Renal cortex interstitium (tissue), 15 donors: Measurements from ENCODE around the gene ZNF557. TPM values are rescaled to one million over a fixed set of nuclear protein-coding genes. Genes with fewer than 3 reads are reported as not detected.
"Not testable (repeated sequence)": the region's sequence is repeated elsewhere in the genome, so short reads cannot be mapped to it uniquely, and the experiment has no call there.

ENCODE experiments used
- DNase-seq, 11 donors: peaks; one replicate each; pipeline ENCODE4 v3.0.0-alpha.2; 2013; ENCODE audit warnings: low read depth in 9 of 11, low spot score in 4 of 11; ENCODE audit errors: extremely low read depth in 1 of 11
- long read RNA-seq, 16 experiments: transcript quantifications; one replicate each; lab custom pipeline, GENCODE V29; 2026
- polyA plus RNA-seq, 3 donors: library from polyadenylated mRNA; unstranded; fragments of 120-200 nt; gene quantifications; one replicate each; pipeline ENCODE4 v1.2.1, GENCODE V29; 2013; ENCODE audit not compliant: insufficient read length in 3 of 3

Gene ZNF557
- polyA plus RNA-seq, result 1 to 10 TPM; 7.7 to 8.6 (median 8.6) TPM
- long read RNA-seq, donor 1, partial matches to known transcripts, result 0 of 1 reads
- long read RNA-seq, donor 1, other reads (novel, unspliced or antisense), result 0 of 1 reads
- long read RNA-seq, donor 2, partial matches to known transcripts, result 8 of 9 reads
- long read RNA-seq, donor 2, other reads (novel, unspliced or antisense), result 0 of 9 reads
- long read RNA-seq, donor 3, partial matches to known transcripts, result 0 of 2 reads
- long read RNA-seq, donor 3, other reads (novel, unspliced or antisense), result 0 of 2 reads
- long read RNA-seq, donor 4, full-length matches to known transcripts, result 3 of 3 reads
- long read RNA-seq, donor 4, partial matches to known transcripts, result 0 of 3 reads
- long read RNA-seq, donor 4, other reads (novel, unspliced or antisense), result 0 of 3 reads
- long read RNA-seq, donor 5, result 0 reads
- long read RNA-seq, donor 6, partial matches to known transcripts, result 0 of 2 reads
- long read RNA-seq, donor 6, other reads (novel, unspliced or antisense), result 0 of 2 reads
- long read RNA-seq, donor 7, partial matches to known transcripts, result 0 of 1 reads
- long read RNA-seq, donor 7, other reads (novel, unspliced or antisense), result 0 of 1 reads
- long read RNA-seq, donor 8, result 0 reads
- long read RNA-seq, donor 9, result 0 reads
- long read RNA-seq, donor 10, full-length matches to known transcripts, result 2 of 13 reads
- long read RNA-seq, donor 10, partial matches to known transcripts, result 11 of 13 reads
- long read RNA-seq, donor 10, other reads (novel, unspliced or antisense), result 0 of 13 reads
- long read RNA-seq, donor 11, result 0 reads
- long read RNA-seq, donor 12, result 0 reads
- long read RNA-seq, donor 13, result 0 reads
- long read RNA-seq, donor 14, full-length matches to known transcripts, result 2 of 2 reads
- long read RNA-seq, donor 14, partial matches to known transcripts, result 0 of 2 reads
- long read RNA-seq, donor 14, other reads (novel, unspliced or antisense), result 0 of 2 reads
- long read RNA-seq, donor 15, full-length matches to known transcripts, result 1 of 1 reads
- long read RNA-seq, donor 15, partial matches to known transcripts, result 0 of 1 reads
- long read RNA-seq, donor 15, other reads (novel, unspliced or antisense), result 0 of 1 reads
- long read RNA-seq, donor 16, partial matches to known transcripts, result 0 of 2 reads
- long read RNA-seq, donor 16, other reads (novel, unspliced or antisense), result 0 of 2 reads

GRCh38 chr19:7069042-7069903 is at the start of gene ZNF557:
TSS of gene ZNF557 (plus strand) at chr19:7069703. CDS start at chr19:7075075, 5,372 bp downstream.
- peak; percentile 88 to 96 (median 94) for DNase-seq

- DNase-seq, result not testable (repeated sequence)
Observed at GRCh38 chr19:7021331-7021730, 48.2 kb upstream of the ZNF557 start, which contains the start of gene MBD3L2B. TSS of gene MBD3L2B (minus strand) at chr19:7021431. CDS start at chr19:7021397, 34 bp downstream.

DNA sequence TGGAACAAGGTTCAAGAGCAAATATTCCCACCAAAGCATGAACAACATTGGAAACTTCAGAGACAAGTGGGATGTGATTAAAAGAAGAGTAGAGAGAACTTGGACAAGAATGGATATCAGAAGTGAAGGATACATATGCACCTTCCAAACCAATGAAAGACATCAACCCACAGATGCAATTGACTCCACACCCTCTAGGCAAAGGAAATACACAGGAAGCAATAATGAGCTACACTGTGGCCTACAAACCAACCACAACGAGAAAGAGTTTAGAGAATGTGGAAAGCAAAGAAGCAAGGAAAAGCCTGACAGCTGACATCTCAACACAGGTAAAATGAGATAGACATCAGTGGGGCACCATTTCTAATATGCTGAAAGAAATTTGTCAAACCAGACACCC is 40.7 kb upstream of the ZNF557 start:
- not testable (repeated sequence) for DNase-seq

DNA sequence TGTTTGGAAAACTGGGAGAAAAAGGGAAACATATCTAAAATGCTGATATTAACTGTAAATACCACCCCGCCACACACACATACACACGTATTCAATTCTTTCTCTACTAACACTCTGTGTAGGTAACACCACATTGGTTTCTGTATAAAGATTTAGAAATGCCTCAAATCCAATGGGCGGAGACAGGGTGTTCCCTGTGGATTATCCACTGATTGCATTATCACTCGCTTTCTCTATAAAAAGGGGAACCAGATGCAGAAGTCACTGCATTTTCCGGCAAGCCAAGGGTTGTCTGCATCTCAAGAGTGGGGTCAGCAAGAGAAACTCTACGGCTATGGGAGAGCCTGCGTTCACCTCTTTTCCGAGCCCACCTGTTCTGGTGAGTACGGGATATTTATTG is 39.2 kb upstream of the ZNF557 start, which contains the start of gene MBD3L5:
Gene MBD3L5, plus strand, starts transcription at position 301 of the 400 bp plus-strand sequence. Its CDS starts 34 bp downstream, at position 335.
- DNase-seq, result not testable (repeated sequence)

DNA sequence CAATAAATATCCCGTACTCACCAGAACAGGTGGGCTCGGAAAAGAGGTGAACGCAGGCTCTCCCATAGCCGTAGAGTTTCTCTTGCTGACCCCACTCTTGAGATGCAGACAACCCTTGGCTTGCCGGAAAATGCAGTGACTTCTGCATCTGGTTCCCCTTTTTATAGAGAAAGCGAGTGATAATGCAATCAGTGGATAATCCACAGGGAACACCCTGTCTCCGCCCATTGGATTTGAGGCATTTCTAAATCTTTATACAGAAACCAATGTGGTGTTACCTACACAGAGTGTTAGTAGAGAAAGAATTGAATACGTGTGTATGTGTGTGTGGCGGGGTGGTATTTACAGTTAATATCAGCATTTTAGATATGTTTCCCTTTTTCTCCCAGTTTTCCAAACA is 29.4 kb upstream of the ZNF557 start, which contains the start of gene MBD3L4:
Gene MBD3L4, minus strand, starts transcription at position 101 of the 400 bp plus-strand sequence. Its CDS starts 35 bp downstream, at position 66.
- not testable (repeated sequence) for DNase-seq

GRCh38 chr19:7041563-7041962 is 27.9 kb upstream of the ZNF557 start:
- not testable (repeated sequence) for DNase-seq

DNA sequence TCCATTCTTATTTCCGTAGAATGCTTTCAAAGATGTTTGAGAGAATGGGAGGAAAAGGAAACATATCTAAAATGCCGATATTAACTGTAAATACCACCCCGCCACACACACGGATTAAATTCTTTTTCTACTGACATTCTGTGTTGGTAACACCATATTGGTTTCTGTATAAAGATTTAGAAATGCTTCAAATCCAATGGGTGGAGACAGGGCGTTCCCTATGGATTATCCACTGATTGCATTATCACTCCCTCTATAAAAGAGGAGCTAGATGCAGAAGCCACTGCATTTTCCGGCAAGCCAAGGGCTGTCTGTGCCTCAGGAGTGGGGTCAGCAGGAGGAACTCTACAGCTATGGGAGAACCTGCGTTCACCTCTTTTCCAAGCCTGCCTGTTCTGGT is 20.5 kb upstream of the ZNF557 start, which contains the start of gene MBD3L2:
Gene MBD3L2, plus strand, starts transcription at position 301 of the 400 bp plus-strand sequence. Its CDS starts 53 bp downstream, at position 354.
- not testable (repeated sequence) for DNase-seq

DNA sequence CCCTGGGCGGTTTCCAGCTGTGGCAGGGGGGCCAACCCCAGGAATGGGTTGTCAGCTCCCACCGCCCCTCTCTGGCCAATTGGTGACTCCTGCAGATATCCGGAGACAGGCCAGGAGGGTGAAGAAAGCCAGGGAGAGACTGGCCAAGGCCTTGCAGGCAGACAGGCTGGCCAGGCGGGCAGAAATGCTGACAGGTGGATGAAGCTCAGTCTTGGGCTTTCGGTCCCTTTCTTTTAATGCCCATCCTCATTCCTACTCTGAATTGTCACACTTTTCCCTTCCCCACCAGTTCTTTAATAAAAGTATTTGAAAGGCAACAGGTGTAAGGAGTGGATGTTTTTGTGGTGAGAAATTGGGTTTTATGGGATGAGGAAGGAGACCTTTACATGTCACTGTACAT is 18.1 kb upstream of the ZNF557 start:
- DNase-seq, result not testable (repeated sequence)

- not testable (repeated sequence) for DNase-seq
Observed at GRCh38 chr19:7052896-7053295, 16.6 kb upstream of the ZNF557 start.

DNA sequence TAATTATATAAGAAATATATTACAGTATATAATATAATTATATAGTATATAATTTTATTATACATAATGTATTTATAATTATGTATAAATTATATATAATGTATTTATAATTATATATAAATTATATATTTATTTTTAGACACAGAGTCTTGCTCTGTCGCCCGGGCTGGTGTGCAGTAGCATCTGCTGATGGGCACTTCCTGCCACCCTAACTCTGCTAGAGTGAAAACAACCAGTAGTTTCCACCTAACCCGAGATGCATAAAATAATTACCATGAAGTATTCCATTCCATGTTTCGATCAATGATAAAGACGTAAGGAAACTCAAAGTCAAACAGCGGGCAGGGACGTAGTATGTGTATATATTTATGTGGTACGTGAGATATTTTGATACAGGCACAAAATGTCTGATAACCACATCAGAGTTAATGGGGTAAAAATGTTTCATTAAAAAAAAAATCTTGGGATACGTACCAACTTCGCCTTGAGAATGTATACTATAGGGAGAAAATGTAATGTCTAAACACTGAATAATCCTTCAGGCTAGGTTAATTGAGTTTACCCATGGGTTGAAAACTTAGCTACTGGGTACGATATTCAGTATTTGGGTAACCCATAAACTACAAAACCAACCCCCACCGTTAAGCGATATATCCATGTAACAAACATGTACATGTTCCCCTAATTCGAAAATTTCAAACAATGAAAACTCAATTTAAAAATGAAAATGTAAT is 14.7 kb upstream of the ZNF557 start:
- not testable (repeated sequence) for DNase-seq

GRCh38 chr19:7055679-7056078 is 13.8 kb upstream of the ZNF557 start:
- not testable (repeated sequence) for DNase-seq

DNA sequence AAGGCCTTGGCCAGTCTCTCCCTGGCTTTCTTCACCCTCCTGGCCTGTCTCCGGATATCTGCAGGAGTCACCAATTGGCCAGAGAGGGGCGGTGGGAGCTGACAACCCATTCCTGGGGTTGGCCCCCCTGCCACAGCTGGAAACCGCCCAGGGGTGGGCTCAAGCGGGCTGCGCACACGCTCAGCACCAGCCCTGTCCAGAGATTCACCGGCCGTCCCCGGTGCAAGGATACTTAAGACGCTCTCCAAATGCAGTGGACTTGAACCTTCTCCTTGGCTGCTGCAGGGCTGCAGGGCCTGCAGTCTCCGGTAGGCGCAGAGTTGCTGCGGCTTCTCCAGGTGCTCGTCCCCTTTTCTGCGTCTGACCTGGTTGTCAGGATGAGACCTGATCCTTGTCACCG is 13.1 kb upstream of the ZNF557 start:
- not testable (repeated sequence) for DNase-seq

GRCh38 chr19:7058576-7058975 is 10.9 kb upstream of the ZNF557 start, which contains the start of gene MBD3L3:
TSS of gene MBD3L3 (minus strand) at chr19:7058676. CDS start at chr19:7058605, 71 bp downstream.
- DNase-seq, result not testable (repeated sequence)

- DNase-seq, result not testable (repeated sequence)
Observed at GRCh38 chr19:7059977-7060376, 9.5 kb upstream of the ZNF557 start.

DNA sequence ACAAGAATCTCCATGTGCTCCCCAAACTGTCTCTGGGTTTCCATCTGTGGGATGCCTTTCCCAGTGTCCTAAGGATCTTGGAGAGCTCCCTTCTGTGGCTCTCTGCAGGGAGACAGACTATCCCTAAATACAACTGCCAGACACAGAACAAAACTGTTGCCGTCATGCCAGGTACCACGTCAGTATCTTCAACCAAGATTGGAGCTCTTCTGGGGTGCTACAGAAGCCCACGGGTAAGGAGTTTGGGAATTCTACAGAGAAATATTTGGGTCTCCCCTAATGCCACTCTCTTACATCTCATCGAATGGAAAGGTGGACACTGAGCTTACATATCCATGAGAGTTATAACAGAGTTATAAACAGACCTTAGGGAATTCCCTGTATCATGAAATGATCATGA is 6.2 kb upstream of the ZNF557 start:
- no peak for DNase-seq

DNA sequence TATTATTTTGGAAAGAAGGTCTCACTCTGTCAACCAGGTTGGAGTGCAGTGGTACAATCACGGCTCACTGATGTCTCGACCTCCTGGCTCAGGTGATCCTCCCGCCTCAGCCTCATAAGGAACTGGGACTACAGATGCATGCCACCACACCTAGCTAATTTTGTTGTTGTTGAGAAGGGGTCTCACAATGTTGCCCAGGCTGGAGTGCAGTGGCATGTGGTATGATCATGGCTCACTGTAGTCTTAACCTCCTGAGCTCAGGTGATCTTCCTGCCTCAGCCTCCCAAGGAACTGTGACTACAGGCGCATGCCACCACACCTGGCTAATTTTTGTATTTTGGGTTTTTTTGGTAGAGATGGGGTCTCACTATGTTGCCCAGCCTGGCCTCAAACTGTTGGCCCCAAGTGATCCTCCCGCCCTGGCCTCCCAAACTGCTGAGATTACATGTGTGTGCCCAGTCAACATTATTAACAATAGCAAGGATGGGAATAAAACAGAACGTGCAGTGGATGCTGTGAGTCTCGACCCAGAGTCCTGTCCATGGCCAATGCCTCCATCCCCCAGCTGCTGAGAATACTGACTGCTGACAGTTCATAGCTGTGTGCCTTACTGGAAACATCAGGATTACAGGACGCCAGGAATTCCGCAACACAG is 5.6 kb upstream of the ZNF557 start:
- DNase-seq, result no peak
